Measurements from ENCODE around the gene EEFSEC. TPM values are rescaled to one million over a fixed set of nuclear protein-coding genes. Genes with fewer than 3 reads are reported as not detected.

EEFSEC gene
- total RNA-seq, 1 donor from 2014 or later = 10.1 TPM

DNA sequence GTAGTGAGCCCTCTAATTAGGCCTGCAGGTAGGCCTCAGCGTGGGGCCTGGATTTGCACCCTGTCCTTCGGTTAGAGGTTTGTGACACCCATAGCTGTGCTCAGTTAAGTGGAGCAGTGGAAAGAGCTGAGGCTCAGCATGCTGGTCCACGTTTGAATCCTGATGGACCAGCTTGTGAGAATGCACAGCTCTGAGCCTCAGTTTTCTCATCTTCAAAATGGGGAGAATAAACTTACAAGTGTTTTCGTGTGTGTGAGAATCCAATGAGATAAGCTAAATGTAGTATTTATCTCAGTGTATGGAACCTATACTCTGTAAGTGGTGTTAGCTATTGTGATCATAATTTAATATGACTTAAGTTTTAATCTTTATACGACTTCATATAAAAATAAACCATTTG, 22.5 kb downstream of the EEFSEC start:
- no peak for DNase-seq (ENCODE audit: low read depth)
- H3K4me3 ChIP-seq (ENCODE audit: low read depth, low read length) = no peak overlapping the region
- TF ChIP-seq, protein P1, sequence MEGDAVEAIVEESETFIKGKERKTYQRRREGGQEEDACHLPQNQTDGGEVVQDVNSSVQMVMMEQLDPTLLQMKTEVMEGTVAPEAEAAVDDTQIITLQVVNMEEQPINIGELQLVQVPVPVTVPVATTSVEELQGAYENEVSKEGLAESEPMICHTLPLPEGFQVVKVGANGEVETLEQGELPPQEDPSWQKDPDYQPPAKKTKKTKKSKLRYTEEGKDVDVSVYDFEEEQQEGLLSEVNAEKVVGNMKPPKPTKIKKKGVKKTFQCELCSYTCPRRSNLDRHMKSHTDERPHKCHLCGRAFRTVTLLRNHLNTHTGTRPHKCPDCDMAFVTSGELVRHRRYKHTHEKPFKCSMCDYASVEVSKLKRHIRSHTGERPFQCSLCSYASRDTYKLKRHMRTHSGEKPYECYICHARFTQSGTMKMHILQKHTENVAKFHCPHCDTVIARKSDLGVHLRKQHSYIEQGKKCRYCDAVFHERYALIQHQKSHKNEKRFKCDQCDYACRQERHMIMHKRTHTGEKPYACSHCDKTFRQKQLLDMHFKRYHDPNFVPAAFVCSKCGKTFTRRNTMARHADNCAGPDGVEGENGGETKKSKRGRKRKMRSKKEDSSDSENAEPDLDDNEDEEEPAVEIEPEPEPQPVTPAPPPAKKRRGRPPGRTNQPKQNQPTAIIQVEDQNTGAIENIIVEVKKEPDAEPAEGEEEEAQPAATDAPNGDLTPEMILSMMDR (conservative IDR thresholded peaks at IDR 0.05; ENCODE audit: low read depth, low read length) = no peak

DNA sequence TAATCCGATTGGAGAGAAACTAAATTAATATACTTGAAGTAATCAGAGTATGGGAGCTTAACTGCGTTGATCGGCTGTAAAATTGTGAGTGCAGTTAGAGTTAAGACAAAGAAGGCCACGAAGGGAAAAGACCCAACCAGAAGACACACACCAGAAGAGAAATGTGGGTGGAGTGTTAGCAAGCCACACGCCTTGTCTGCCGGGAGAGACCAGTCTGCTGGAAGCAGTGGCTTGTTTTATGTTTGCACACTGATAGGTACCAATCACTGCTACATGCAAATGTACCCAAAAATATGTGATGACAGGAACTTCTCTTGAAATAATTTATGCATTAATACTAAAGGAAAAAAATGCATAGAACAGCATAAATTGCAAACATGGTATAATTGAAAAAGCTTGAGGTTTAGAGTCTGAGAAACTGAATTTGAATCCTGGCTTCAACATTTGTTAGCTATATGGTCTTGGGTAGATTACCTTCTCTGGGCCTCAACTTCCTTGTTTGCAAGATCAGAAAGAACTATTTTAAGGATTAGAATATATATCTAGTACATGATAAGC, 23.1 kb downstream of the EEFSEC start:
- H3K4me3 ChIP-seq (ENCODE audit: low read depth, low read length) = no peak overlapping the region
- DNase-seq (ENCODE audit: low read depth) = no peak
- TF ChIP-seq, protein P1 (conservative IDR thresholded peaks at IDR 0.05; ENCODE audit: low read depth, low read length) = no peak

DNA sequence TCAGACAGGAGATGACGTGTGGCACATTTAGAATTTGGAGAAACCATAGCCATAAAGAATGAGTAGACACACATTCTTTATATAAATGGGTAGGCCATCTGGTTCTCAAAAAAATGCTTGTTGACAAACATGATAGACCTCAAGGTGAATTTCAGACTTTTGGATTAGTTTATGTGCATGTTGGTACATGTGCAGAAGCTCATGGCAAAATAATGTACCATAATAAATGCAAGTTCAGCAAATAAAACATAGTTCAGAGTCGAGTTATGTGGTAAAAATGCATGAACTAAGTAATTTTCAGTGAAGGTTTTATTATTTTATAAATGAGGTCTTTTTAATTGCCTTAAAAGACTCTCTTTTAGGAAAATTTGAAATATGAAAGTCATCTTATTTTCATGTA, 24.6 kb downstream of the EEFSEC start:
- DNase-seq (ENCODE audit: low read depth) = no peak
- H3K4me3 ChIP-seq (ENCODE audit: low read depth, low read length) = no peak overlapping the region
- TF ChIP-seq, protein P1 (conservative IDR thresholded peaks at IDR 0.05; ENCODE audit: low read depth, low read length) = no peak

DNA sequence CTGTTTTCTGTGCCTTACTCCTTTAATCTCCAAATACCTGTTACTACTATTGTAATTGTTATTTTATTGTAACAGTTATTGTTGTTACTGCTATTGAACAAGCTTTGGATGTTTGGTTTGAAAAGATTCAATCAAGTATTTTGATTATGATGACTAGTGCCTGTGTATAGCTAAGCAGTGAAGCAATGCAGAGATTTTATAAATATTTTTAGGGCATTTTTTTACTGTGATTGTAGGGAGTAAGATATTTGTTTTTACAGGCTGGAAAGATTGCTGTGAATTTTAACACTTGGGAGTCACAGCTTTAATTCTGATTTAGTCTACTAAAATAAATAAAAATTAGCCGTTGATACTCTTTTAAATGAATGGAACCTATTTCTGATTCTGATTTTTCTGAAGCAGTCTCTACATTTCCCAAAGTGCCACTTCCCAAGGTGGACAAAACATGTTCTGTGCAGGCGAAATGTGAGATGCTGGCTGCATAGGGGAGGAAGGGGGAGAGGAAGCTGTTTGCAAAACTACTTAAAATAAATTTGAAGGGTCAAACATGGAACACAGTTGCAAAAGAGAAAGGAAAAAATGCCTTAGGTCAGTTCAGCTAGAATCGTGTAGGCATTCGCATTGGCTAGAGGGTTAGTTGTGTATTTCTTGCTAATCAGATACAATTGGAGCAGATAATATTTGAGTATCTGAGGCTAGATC, 25.7 kb downstream of the EEFSEC start:
- H3K4me3 ChIP-seq (ENCODE audit: low read depth, low read length) = no peak overlapping the region
- DNase-seq (ENCODE audit: low read depth) = no peak
- TF ChIP-seq, protein P1 (conservative IDR thresholded peaks at IDR 0.05; ENCODE audit: low read depth, low read length) = no peak

DNA sequence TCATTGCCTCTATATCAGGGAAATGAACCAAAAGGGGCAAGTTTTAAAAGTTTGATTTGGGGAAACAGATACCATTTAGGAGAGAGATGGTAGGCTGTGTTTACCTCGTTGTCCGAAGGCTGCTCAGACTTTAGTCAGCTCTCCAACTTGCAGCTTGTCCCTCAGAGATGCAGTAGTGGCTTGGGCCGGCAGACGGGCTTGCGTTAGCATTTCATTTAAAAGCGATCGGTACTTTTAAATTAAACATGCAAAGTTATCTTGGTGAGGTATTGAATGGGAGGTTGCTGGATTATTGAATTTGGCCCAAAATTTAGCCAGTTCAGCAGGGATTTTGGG, 26.2 kb downstream of the EEFSEC start:
- DNase-seq (ENCODE audit: low read depth) = no peak
- TF ChIP-seq, protein P1 (conservative IDR thresholded peaks at IDR 0.05; ENCODE audit: low read depth, low read length) = no peak
- H3K4me3 ChIP-seq (ENCODE audit: low read depth, low read length) = no peak overlapping the region

DNA sequence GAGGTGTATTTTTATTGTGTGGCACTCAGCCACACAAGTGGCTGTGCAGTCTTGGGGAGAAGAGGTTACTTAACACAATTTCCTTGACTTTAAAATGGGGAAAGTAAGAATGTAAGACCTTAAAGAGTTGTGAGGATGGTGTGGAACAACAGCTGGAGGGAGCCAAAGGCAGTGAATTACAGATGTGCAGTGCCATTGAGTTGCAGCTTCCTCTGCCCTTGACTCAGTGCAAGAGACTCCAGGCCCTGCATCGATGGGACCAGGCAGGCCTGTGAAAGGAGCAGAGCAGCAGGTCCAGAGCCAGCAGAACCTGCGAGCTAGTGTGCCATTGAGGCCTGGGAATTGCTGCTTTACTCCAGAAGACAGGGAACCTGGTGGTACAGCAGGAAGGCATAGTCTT, 27.2 kb downstream of the EEFSEC start:
- H3K4me3 ChIP-seq (ENCODE audit: low read depth, low read length) = no peak overlapping the region
- TF ChIP-seq, protein P1 (conservative IDR thresholded peaks at IDR 0.05; ENCODE audit: low read depth, low read length) = no peak
- DNase-seq (ENCODE audit: low read depth) = no peak

DNA sequence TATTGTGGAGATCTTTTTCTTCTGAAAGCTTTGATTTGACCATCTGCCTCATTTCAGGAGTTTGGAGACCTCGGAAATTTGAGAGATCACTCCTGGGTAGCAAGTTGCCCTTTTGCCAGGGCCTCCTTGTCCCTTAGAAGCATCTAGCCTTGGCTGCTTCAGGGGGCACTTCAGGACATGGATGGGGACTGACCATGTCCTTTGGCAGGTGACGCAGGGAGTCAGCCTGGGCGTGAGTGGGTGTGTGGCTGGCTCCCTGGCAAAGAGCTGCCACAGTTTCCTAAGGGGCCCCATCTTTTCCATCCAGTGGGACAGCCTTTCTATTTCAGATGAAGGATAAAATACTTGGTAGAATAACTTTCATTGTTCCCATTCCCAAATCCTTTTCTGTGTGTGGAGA, 27.6 kb downstream of the EEFSEC start:
- DNase-seq (ENCODE audit: low read depth) = no peak
- TF ChIP-seq, protein P1 (conservative IDR thresholded peaks at IDR 0.05; ENCODE audit: low read depth, low read length) = no peak
- no peak overlapping the region for H3K4me3 ChIP-seq (ENCODE audit: low read depth, low read length)

All from epithelial cell of proximal tubule (primary cell).